Endothelial cell of umbilical vein (primary cell): ENCODE measurements around the gene SPEF1. TPM values are rescaled to one million over a fixed set of nuclear protein-coding genes. Genes with fewer than 3 reads are reported as not detected.

ENCODE experiments used
- BruUV-seq: library from RNA; stranded (reverse); fragments of 400-500 nt; replicated peaks from 2 replicates; lab custom pipeline; 2021; lab: Mats Ljungman, UMichigan
- CTCF ChIA-PET: fragments of 300-600, 350-600 bp; sonication (Branson Sonifier 250); formaldehyde crosslinking; loops from one replicate; lab custom pipeline; 2021; ENCODE audit warnings: antibody characterized with exemption, inconsistent platforms; lab: Charles Lee
- POLR2A ChIA-PET: fragments of 300-600, 350-600 bp; sonication (Branson Sonifier 250); formaldehyde crosslinking; loops from one replicate; lab custom pipeline; 2021; ENCODE audit warnings: antibody characterized with exemption, inconsistent platforms; lab: Charles Lee
- DNase-seq: peaks from one replicate; pipeline ENCODE4 v3.0.0-alpha.2; 2011; ENCODE audit warnings: low read depth, low spot score
- FAIRE-seq: peaks from 2 replicates; lab custom pipeline; 2011; peaks lifted over from hg19 to GRCh38; lab: Jason Lieb, UNC
- H2AFZ ChIP-seq: 2 replicates; pipeline ENCODE4 v1.6.0; 2012; ENCODE audit warnings: low read depth, low read length, control low read depth, inconsistent platforms
- H3K27ac ChIP-seq: 2 replicates; pipeline ENCODE4 v1.5.1; 2011; ENCODE audit warnings: low read depth, mild to moderate bottlenecking, control low read depth, low read length, moderate library complexity; ENCODE audit not compliant: insufficient read depth
- H3K27me3 ChIP-seq, 2 experiments: 2 replicates each; pipeline versions ENCODE4 v1.6.0 to v1.6.1; 2011; ENCODE audit warnings: low read length in 2 of 2, mixed read lengths in 1 of 2; ENCODE audit not compliant: control insufficient read depth in 2 of 2, insufficient read depth in 2 of 2
- H3K36me3 ChIP-seq, 2 experiments: 2 replicates in 1 of 2; 3 replicates in 1 of 2; pipeline ENCODE4 v1.5.1; 2011; ENCODE audit warnings: low read length in 2 of 2, mild to moderate bottlenecking in 1 of 2, moderate library complexity in 1 of 2; ENCODE audit not compliant: control insufficient read depth in 2 of 2, insufficient read depth in 2 of 2; ENCODE audit errors: extremely low read depth in 1 of 2
- H3K4me1 ChIP-seq: 3 replicates; pipeline ENCODE4 v1.5.1; 2011; ENCODE audit warnings: mild to moderate bottlenecking, low read length; ENCODE audit not compliant: control insufficient read depth, insufficient read depth; ENCODE audit errors: extremely low read depth
- H3K4me2 ChIP-seq: 2 replicates; pipeline ENCODE4 v1.6.1; 2011; ENCODE audit warnings: low read length, control low read depth, mixed read lengths; ENCODE audit not compliant: insufficient read depth
- H3K4me3 ChIP-seq, 3 experiments: fragments of 200-600 bp in 1 of 3; sonication (generic), shearing (Covaris generic) in 1 of 3; replicated peaks in 1 of 3; 2 replicates each; pipeline ENCODE4 v1.5.1; 2011 to 2016; ENCODE audit warnings: control low read depth in 3 of 3, low read length in 3 of 3, mild to moderate bottlenecking in 2 of 3, inconsistent platforms in 1 of 3, low read depth in 1 of 3, moderate library complexity in 1 of 3; ENCODE audit not compliant: insufficient read depth in 1 of 3
- H3K79me2 ChIP-seq: 2 replicates; pipeline ENCODE4 v1.6.0; 2012; ENCODE audit warnings: low read length, inconsistent platforms; ENCODE audit not compliant: control insufficient read depth, insufficient read depth
- H3K9ac ChIP-seq: replicated peaks from 2 replicates; pipeline ENCODE3; 2011; ENCODE audit warnings: low read length, control low read depth; ENCODE audit not compliant: insufficient read depth; ENCODE audit errors: extremely low read depth
- H3K9me1 ChIP-seq: replicated peaks from 3 replicates; pipeline ENCODE4 v1.6.0; 2011; ENCODE audit warnings: mild to moderate bottlenecking, low read length; ENCODE audit not compliant: control insufficient read depth, insufficient read depth; ENCODE audit errors: extremely low read depth
- H3K9me3 ChIP-seq: replicated peaks from 2 replicates; pipeline ENCODE4 v1.5.1; 2012; ENCODE audit warnings: low read length, inconsistent platforms; ENCODE audit not compliant: control insufficient read depth, insufficient read depth
- H4K20me1 ChIP-seq: replicated peaks from 2 replicates; pipeline ENCODE3; 2011; ENCODE audit warnings: mild to moderate bottlenecking, low read length; ENCODE audit not compliant: control insufficient read depth, insufficient read depth; ENCODE audit errors: extremely low read depth
- EZH2 ChIP-seq: IDR thresholded peaks from 2 replicates; pipeline ENCODE4 v1.6.1; 2012; ENCODE audit warnings: borderline replicate concordance, low read depth, mild to moderate bottlenecking, moderate library complexity, low read length, inconsistent platforms; ENCODE audit not compliant: severe bottlenecking
- FOS ChIP-seq: IDR thresholded peaks from 2 replicates; pipeline ENCODE4 v1.6.1; 2011; ENCODE audit warnings: mild to moderate bottlenecking, low read length, moderate library complexity, borderline replicate concordance; ENCODE audit not compliant: insufficient read depth
- GATA2 ChIP-seq: IDR thresholded peaks from 2 replicates; pipeline ENCODE4 v1.7.0; 2011; ENCODE audit warnings: low read depth, mild to moderate bottlenecking, moderate library complexity, mixed read lengths, low read length; ENCODE audit not compliant: insufficient read length, insufficient read depth
- JUN ChIP-seq: IDR thresholded peaks from 2 replicates; pipeline ENCODE4 v1.6.1; 2011; ENCODE audit warnings: borderline replicate concordance, low read depth; ENCODE audit not compliant: insufficient read length, insufficient read depth
- MYC ChIP-seq: IDR thresholded peaks from one replicate; pipeline ENCODE4 v1.6.1; 2011; ENCODE audit warnings: mild to moderate bottlenecking, low read depth, low read length
- POLR2A ChIP-seq: IDR thresholded peaks from 2 replicates; pipeline ENCODE4 v1.6.1; 2012; ENCODE audit warnings: low read depth, mild to moderate bottlenecking, control low read depth, low read length
- POLR2AphosphoS5 ChIP-seq: IDR thresholded peaks from 2 replicates; pipeline ENCODE4 v1.6.1; 2012; ENCODE audit warnings: low read depth, mild to moderate bottlenecking, control low read depth, low read length, moderate library complexity; ENCODE audit not compliant: insufficient read depth
- dilution Hi-C: fragments of 300-500 bp; cut with MboI; formaldehyde crosslinking; loops from one replicate; pipeline ENCODE4 v1.15.0; 2019; ENCODE audit warnings: low sequenced_read_pairs; ENCODE audit not compliant: extremely low pct_ligation_motif_present
- intact Hi-C: fragments of 100-400 bp; cut with micrococcal nuclease; formaldehyde crosslinking; loops from one replicate; pipeline ENCODE4 v1.10.0; 2022
- polyA plus RNA-seq, 4 experiments: library from polyadenylated mRNA; depleted of rRNA in 3 of 4; stranded (reverse) in 3 of 4; unstranded in 1 of 4; fragments of >200 nt; gene quantifications; 2 replicates each; pipeline versions ENCODE4 v1.2.1 to v1.2.3, GENCODE V29; 2011 to 2012; ENCODE audit warnings: missing spikeins in 1 of 4
- total RNA-seq: library from RNA; stranded (reverse); gene quantifications from 2 replicates; pipeline ENCODE4 v1.2.3, GENCODE V29; 2021
- TF ChIP-seq, protein P1 (sequence below): IDR thresholded peaks from 2 replicates; pipeline ENCODE4 v1.6.1; 2011; ENCODE audit not compliant: insufficient read depth, insufficient read length
- TF ChIP-seq, protein P2 (sequence below), 2 donors: IDR thresholded peaks; 1 replicate in 1 of 2; 2 replicates in 1 of 2; pipeline ENCODE4 v1.5.1; 2011; ENCODE audit warnings: low read length in 2 of 2, mild to moderate bottlenecking in 2 of 2, moderate library complexity in 2 of 2, control low read depth in 1 of 2, inconsistent platforms in 1 of 2, low read depth in 1 of 2; ENCODE audit not compliant: insufficient read depth in 1 of 2; ENCODE audit errors: extremely low read depth in 1 of 2

Gene SPEF1
- total and polyA plus RNA-seq, 2 donors (not counting 3 experiments of a cell fraction or from before 2014, with no cell fraction given), result 0.07 to 0.44 TPM

DNA sequence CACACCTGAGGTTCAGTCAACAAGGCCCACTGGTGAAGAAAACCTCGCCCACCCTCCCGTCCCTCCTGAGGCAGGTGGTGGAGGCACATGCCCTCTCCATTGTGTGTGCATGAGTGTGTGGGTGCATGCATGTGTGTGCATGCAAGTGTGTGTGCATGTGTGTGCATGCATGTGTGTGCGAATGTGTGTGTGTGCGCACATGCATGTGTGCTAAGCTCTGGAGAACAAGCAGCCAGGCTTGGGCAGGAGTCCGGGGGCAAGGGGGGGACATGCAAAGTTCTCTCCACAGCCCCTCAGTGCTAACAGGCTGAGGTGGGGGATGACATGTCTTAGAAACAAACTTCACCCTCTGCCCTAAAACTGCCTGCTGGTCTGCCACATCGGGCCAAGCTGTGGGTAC is 51.9 kb downstream of the SPEF1 start:
- Histone ChIP-seq H3K4me1 (no peaks in the 10 kb centered on the region), H2AFZ (no peak overlapping the region), H3K36me3 (no peaks in the 10 kb centered on the region), H3K4me3 (no peak overlapping the region), H3K4me2 (no peak overlapping the region), H3K79me2 (no peaks in the 10 kb centered on the region), H3K27me3 (peaks cover 10% of the 10 kb centered on the region in 2 experiments), H3K9ac (no peak overlapping the region), H4K20me1 (no peaks in the 10 kb centered on the region), H3K27ac (no peak overlapping the region), H3K9me1 (no peaks in the 10 kb centered on the region), H3K9me3 (no peaks in the 10 kb centered on the region)
- no peak for DNase-seq
- POLR2A ChIA-PET, result no interaction called here
- intact Hi-C loops (no loop called here), dilution Hi-C loops (no loop called here)
- no peak for FAIRE-seq
- TF ChIP-seq GATA2, result no peak
- CTCF ChIA-PET, result interaction anchor here (0.9 to 7.2 kb wide), 6 partner anchors 12 to 125 kb away, joined by 3 to 40 read pairs (median 6); no protein-coding TSS in a partner anchor
- no TSS peak for BruUV-seq

DNA sequence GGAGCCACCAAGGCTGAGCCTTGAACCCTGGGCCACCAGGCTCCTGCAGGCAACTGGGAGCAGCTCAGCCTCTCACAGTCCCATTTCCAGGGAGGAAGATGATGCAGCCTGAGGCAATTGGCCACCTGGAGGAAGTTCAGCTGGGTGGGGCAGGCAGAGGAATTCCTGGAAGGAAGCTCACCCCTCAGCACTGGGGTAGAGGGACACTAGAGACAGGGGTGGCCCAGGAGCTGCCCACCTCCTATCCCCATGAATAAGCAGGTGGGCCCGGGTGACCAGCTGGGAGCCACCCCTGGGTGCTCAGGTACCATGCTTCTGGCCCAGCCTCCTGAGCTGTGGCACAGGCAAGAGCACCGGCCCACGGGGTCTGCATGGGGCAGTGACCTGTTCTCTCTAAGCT is 52.4 kb downstream of the SPEF1 start:
- intact Hi-C loops (no loop called here), dilution Hi-C loops (no loop called here)
- CTCF ChIA-PET, result interaction anchor here (1.6 to 7.2 kb wide), 5 partner anchors 11 to 126 kb away, joined by 4 to 40 read pairs (median 8); no protein-coding TSS in a partner anchor
- POLR2A ChIA-PET, result no interaction called here
- H4K20me1 ChIP-seq, result no peaks in the 10 kb centered on the region
- H3K27me3 ChIP-seq, result peaks cover 10% of the 10 kb centered on the region in 2 experiments
- H3K9me1 ChIP-seq, result no peaks in the 10 kb centered on the region
- FAIRE-seq (no peak), DNase-seq (no peak)
- H3K4me1 ChIP-seq, result no peaks in the 10 kb centered on the region
- no peaks in the 10 kb centered on the region for H3K79me2 ChIP-seq
- BruUV-seq, result no TSS peak
- H3K9ac ChIP-seq, result no peak overlapping the region
- H3K36me3 ChIP-seq, result no peaks in the 10 kb centered on the region
- no peak overlapping the region for H3K4me2 ChIP-seq
- no peak overlapping the region for H2AFZ ChIP-seq
- no peak overlapping the region for H3K27ac ChIP-seq
- H3K9me3 ChIP-seq, result no peaks in the 10 kb centered on the region
- H3K4me3 ChIP-seq, result no peak overlapping the region
- TF ChIP-seq GATA2 (no peak), POLR2A (no peak), FOS (no peak), EZH2 (no peak), MYC (no peak), JUN (no peak), POLR2AphosphoS5 (no peak)
- TF ChIP-seq, protein P1, sequence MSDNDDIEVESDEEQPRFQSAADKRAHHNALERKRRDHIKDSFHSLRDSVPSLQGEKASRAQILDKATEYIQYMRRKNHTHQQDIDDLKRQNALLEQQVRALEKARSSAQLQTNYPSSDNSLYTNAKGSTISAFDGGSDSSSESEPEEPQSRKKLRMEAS, result no peak
- TF ChIP-seq, protein P2, sequence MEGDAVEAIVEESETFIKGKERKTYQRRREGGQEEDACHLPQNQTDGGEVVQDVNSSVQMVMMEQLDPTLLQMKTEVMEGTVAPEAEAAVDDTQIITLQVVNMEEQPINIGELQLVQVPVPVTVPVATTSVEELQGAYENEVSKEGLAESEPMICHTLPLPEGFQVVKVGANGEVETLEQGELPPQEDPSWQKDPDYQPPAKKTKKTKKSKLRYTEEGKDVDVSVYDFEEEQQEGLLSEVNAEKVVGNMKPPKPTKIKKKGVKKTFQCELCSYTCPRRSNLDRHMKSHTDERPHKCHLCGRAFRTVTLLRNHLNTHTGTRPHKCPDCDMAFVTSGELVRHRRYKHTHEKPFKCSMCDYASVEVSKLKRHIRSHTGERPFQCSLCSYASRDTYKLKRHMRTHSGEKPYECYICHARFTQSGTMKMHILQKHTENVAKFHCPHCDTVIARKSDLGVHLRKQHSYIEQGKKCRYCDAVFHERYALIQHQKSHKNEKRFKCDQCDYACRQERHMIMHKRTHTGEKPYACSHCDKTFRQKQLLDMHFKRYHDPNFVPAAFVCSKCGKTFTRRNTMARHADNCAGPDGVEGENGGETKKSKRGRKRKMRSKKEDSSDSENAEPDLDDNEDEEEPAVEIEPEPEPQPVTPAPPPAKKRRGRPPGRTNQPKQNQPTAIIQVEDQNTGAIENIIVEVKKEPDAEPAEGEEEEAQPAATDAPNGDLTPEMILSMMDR (IDR thresholded peaks at IDR 0.05; ENCODE audit: extremely low read depth in 1 of 2, insufficient read depth in 1 of 2, low read depth in 1 of 2, low read length in 2 of 2), result no peak
